Hindlimb muscle (tissue), 1 donor: Measurements from ENCODE around the gene RAD54L. TPM values are rescaled to one million over a fixed set of nuclear protein-coding genes. Genes with fewer than 3 reads are reported as not detected.
"Not testable (repeated sequence)": the region's sequence is repeated elsewhere in the genome, so short reads cannot be mapped to it uniquely, and the experiment has no call there.

Experiments
- DNase-seq: peaks from one replicate; pipeline ENCODE4 v3.0.0-alpha.2; 2013
- polyA plus RNA-seq: library from polyadenylated mRNA; unstranded; fragments of 120-200 nt; gene quantifications from one replicate; pipeline ENCODE4 v1.2.1, GENCODE V29; 2013; ENCODE audit not compliant: insufficient read length

Gene RAD54L
- 6.7 TPM for polyA plus RNA-seq

GRCh38 chr1:46247436-46248121 is at the start of gene RAD54L:
TSS of gene RAD54L (plus strand) at chr1:46247763. CDS start at chr1:46248406, 643 bp downstream.
- peak; percentile 96 for DNase-seq

- peak; percentile 34 for DNase-seq
Observed at GRCh38 chr1:46197964-46198811, 49.4 kb upstream of the RAD54L start, which contains the start of gene POMGNT1. TSS of gene POMGNT1 (minus strand) at chr1:46198434. CDS start at chr1:46197821, 613 bp downstream.

GRCh38 chr1:46199233-46199749 is 48.3 kb upstream of the RAD54L start:
- no peak for DNase-seq

- DNase-seq: no peak
Observed at GRCh38 chr1:46203738-46204405, 43.7 kb upstream of the RAD54L start.

GRCh38 chr1:46204406-46204742 is 43.2 kb upstream of the RAD54L start:
- DNase-seq: no peak

- no peak for DNase-seq
Observed at GRCh38 chr1:46205141-46205540, 42.4 kb upstream of the RAD54L start.

- DNase-seq: no peak
Observed at GRCh38 chr1:46205791-46206190, 41.8 kb upstream of the RAD54L start.

GRCh38 chr1:46206399-46206798 is 41.2 kb upstream of the RAD54L start:
- DNase-seq: no peak

GRCh38 chr1:46210561-46210960 is 37.0 kb upstream of the RAD54L start:
- no peak for DNase-seq

- DNase-seq: no peak
Observed at GRCh38 chr1:46211051-46211450, 36.5 kb upstream of the RAD54L start.

GRCh38 chr1:46215504-46215903 is 32.1 kb upstream of the RAD54L start:
- no peak for DNase-seq

GRCh38 chr1:46218443-46218842 is 29.1 kb upstream of the RAD54L start:
- no peak for DNase-seq

GRCh38 chr1:46219551-46220520 is 27.7 kb upstream of the RAD54L start:
- no peak for DNase-seq

- DNase-seq: no peak
Observed at GRCh38 chr1:46220808-46221207, 26.8 kb upstream of the RAD54L start.

- no peak for DNase-seq
Observed at GRCh38 chr1:46221749-46222148, 25.8 kb upstream of the RAD54L start.

- not testable (repeated sequence) for DNase-seq
Observed at GRCh38 chr1:46223055-46223454, 24.5 kb upstream of the RAD54L start.

GRCh38 chr1:46223472-46223943 is 24.1 kb upstream of the RAD54L start:
- peak; percentile 66 for DNase-seq

- no peak for DNase-seq
Observed at GRCh38 chr1:46224966-46225365, 22.6 kb upstream of the RAD54L start.

GRCh38 chr1:46231231-46231630 is 16.3 kb upstream of the RAD54L start:
- not testable (repeated sequence) for DNase-seq

GRCh38 chr1:46236882-46237281 is 10.7 kb upstream of the RAD54L start:
- DNase-seq: no peak

- not testable (repeated sequence) for DNase-seq
Observed at GRCh38 chr1:46238865-46239264, 8.7 kb upstream of the RAD54L start.

- DNase-seq: not testable (repeated sequence)
Observed at GRCh38 chr1:46241733-46242132, 5.8 kb upstream of the RAD54L start.
